ENCODE measurements around the gene SYTL5.

SYTL5 gene

DNA sequence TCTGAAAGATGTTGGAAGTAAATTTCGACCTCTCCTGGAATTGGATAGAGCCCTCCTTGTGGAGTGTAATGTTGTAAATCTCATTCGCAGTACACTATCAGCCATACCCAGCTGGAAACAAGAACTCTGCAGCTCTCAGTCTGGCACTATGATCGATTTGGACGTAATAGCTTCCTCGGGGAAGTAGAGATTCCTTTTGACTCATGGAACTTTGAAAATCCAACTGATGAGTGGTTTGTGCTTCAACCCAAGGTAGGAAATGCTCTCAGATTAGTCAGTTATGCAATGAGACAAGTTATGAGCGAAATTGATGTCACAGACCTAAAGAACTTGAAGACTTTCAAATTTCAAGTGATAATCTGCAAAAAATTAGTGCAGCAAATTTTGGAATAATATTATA, 103.9 kb downstream of the SYTL5 start:
- Histone ChIP-seq H3K36me3 (ENCODE audit: insufficient read depth, low read length) (no peaks in the 10 kb centered on the region), H3K4me3 (ENCODE audit: low read length, poor library complexity, severe bottlenecking) (no peak overlapping the region), H3F3A (ENCODE audit: low read depth) (no peaks in the 10 kb centered on the region), H3K79me2 (ENCODE audit: insufficient read depth, low read length) (no peaks in the 10 kb centered on the region), H3K4me2 (ENCODE audit: low read depth, low read length, poor library complexity, severe bottlenecking) (no peak overlapping the region), H3K9ac (ENCODE audit: low read depth, low read length, poor library complexity, severe bottlenecking) (no peak overlapping the region), H2AFZ (ENCODE audit: low read length) (no peak overlapping the region), H3K4me1 (ENCODE audit: insufficient read depth, low read length, poor library complexity, severe bottlenecking) (no peaks in the 10 kb centered on the region), H3K9me3 (ENCODE audit: insufficient read depth, low read depth, low read length) (no peaks in the 10 kb centered on the region), H3K27me3 (ENCODE audit: insufficient read depth, low read length, poor library complexity, severe bottlenecking) (no peaks in the 10 kb centered on the region), H3K9me2 (replicated peaks; ENCODE audit: low read depth, low read length) (no peaks in the 10 kb centered on the region), H4K20me1 (ENCODE audit: insufficient read depth, low read length, poor library complexity, severe bottlenecking) (no peaks in the 10 kb centered on the region)
- TF ChIP-seq EZH2phosphoT487 (IDR thresholded peaks at IDR 0.05; ENCODE audit: borderline replicate concordance) = no peak
- TF ChIP-seq, protein P1, sequence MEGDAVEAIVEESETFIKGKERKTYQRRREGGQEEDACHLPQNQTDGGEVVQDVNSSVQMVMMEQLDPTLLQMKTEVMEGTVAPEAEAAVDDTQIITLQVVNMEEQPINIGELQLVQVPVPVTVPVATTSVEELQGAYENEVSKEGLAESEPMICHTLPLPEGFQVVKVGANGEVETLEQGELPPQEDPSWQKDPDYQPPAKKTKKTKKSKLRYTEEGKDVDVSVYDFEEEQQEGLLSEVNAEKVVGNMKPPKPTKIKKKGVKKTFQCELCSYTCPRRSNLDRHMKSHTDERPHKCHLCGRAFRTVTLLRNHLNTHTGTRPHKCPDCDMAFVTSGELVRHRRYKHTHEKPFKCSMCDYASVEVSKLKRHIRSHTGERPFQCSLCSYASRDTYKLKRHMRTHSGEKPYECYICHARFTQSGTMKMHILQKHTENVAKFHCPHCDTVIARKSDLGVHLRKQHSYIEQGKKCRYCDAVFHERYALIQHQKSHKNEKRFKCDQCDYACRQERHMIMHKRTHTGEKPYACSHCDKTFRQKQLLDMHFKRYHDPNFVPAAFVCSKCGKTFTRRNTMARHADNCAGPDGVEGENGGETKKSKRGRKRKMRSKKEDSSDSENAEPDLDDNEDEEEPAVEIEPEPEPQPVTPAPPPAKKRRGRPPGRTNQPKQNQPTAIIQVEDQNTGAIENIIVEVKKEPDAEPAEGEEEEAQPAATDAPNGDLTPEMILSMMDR (conservative IDR thresholded peaks at IDR 0.05; ENCODE audit: low read length) = no peak

DNA sequence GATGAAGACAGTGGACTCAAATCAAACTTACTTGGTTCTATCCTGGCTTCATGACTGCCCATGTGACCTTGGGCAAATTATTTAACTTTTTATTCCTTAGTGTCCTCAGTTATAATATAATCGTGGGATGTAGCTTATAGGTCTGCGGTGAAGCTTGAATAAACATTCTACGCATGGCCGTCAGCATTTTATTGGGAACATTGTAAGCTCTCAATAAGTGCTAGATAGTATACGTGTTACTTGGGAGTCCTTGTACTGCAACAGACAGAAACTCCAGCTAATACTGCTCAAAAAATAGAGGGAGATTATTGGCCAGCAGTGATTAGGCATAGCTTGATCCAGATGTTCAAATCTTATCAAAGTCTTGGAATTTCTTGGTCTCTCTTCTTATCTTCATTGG, 104.8 kb downstream of the SYTL5 start:
- H3K4me1 ChIP-seq (ENCODE audit: insufficient read depth, low read length, poor library complexity, severe bottlenecking) = no peaks in the 10 kb centered on the region
- no peak overlapping the region for H3K4me3 ChIP-seq (ENCODE audit: low read length, poor library complexity, severe bottlenecking)
- no peak overlapping the region for H3K9ac ChIP-seq (ENCODE audit: low read depth, low read length, poor library complexity, severe bottlenecking)
- no peaks in the 10 kb centered on the region for H4K20me1 ChIP-seq (ENCODE audit: insufficient read depth, low read length, poor library complexity, severe bottlenecking)
- no peaks in the 10 kb centered on the region for H3K36me3 ChIP-seq (ENCODE audit: insufficient read depth, low read length)
- H3K4me2 ChIP-seq (ENCODE audit: low read depth, low read length, poor library complexity, severe bottlenecking) = no peak overlapping the region
- no peaks in the 10 kb centered on the region for H3F3A ChIP-seq (ENCODE audit: low read depth)
- TF ChIP-seq, protein P1 (conservative IDR thresholded peaks at IDR 0.05; ENCODE audit: low read length) = no peak
- no peaks in the 10 kb centered on the region for H3K9me2 ChIP-seq (replicated peaks; ENCODE audit: low read depth, low read length)
- H3K27me3 ChIP-seq (ENCODE audit: insufficient read depth, low read length, poor library complexity, severe bottlenecking) = no peaks in the 10 kb centered on the region
- no peaks in the 10 kb centered on the region for H3K79me2 ChIP-seq (ENCODE audit: insufficient read depth, low read length)
- no peaks in the 10 kb centered on the region for H3K9me3 ChIP-seq (ENCODE audit: insufficient read depth, low read depth, low read length)
- H2AFZ ChIP-seq (ENCODE audit: low read length) = no peak overlapping the region

DNA sequence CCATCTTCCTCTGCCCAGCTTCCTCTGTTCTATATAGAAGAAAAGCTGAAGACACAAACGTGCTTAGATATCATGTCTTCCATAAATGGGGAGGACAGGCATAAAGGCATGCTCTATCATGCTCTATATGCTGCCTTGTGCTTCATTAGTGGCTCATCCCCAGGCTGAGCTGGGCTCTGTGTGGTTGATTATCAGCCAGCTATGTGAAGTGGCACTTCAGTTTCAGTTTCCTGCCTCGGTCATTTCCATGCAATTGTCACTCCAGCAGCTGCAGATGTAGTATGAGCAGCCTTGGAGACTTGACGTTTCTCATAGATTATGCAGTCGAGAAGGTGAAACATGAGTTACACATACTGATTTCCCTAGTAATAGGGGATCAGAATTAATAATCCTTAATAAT, 106.2 kb downstream of the SYTL5 start:
- Histone ChIP-seq H2AFZ (ENCODE audit: low read length) (no peak overlapping the region), H4K20me1 (ENCODE audit: insufficient read depth, low read length, poor library complexity, severe bottlenecking) (no peaks in the 10 kb centered on the region), H3K4me3 (ENCODE audit: low read length, poor library complexity, severe bottlenecking) (no peak overlapping the region), H3K9ac (ENCODE audit: low read depth, low read length, poor library complexity, severe bottlenecking) (no peak overlapping the region), H3K4me2 (ENCODE audit: low read depth, low read length, poor library complexity, severe bottlenecking) (no peak overlapping the region), H3K27me3 (ENCODE audit: insufficient read depth, low read length, poor library complexity, severe bottlenecking) (no peaks in the 10 kb centered on the region), H3K9me3 (ENCODE audit: insufficient read depth, low read depth, low read length) (no peaks in the 10 kb centered on the region), H3F3A (ENCODE audit: low read depth) (no peaks in the 10 kb centered on the region), H3K4me1 (ENCODE audit: insufficient read depth, low read length, poor library complexity, severe bottlenecking) (no peaks in the 10 kb centered on the region), H3K36me3 (ENCODE audit: insufficient read depth, low read length) (no peaks in the 10 kb centered on the region), H3K9me2 (replicated peaks; ENCODE audit: low read depth, low read length) (no peaks in the 10 kb centered on the region), H3K79me2 (ENCODE audit: insufficient read depth, low read length) (no peaks in the 10 kb centered on the region)
- TF ChIP-seq, protein P1 (conservative IDR thresholded peaks at IDR 0.05; ENCODE audit: low read length) = no peak
- TF ChIP-seq EZH2phosphoT487 (IDR thresholded peaks at IDR 0.05; ENCODE audit: borderline replicate concordance) = no peak

All from Loucy (cell line).